ENCODE results near the gene PRKCZ.

PRKCZ gene

DNA sequence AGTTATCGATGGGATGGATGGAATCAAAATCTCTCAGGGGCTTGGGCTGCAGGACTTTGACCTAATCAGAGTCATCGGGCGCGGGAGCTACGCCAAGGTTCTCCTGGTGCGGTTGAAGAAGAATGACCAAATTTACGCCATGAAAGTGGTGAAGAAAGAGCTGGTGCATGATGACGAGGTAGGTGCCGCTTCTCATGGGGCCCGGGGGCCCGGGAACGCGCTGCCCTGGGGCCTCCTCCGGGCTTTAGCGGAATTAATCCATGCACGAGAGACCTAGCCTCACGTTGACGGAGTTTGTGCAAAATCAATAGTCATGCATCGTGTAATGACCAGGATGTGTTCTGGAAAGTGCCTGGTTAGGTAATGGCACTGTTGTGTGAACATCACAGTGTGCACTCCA, 100.6 kb downstream of the PRKCZ start:
- in situ Hi-C loops (cut with MboI; ENCODE audit: low sequenced_read_pairs) = no loop called here

DNA sequence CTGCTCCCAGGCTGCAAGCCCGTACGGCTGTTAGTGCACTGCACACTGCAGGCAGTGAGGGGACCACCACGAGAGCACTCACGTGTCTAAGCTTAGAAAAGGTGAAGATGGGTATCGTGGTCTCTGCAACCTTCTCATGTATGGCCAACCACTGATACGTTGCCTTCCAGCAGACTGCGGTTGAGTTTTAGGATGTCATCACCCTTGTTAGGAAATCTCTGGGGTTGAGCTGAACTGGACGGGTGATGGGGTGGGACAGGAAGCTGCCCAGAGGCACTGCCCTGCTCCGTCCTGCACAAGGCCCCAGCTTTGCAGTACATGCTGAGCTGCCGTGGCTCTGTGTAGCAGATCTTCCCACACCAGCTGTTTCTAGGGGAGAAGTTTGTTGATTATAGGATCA, 101.0 kb downstream of the PRKCZ start:
- in situ Hi-C loops (cut with MboI; ENCODE audit: low sequenced_read_pairs) = no loop called here

DNA sequence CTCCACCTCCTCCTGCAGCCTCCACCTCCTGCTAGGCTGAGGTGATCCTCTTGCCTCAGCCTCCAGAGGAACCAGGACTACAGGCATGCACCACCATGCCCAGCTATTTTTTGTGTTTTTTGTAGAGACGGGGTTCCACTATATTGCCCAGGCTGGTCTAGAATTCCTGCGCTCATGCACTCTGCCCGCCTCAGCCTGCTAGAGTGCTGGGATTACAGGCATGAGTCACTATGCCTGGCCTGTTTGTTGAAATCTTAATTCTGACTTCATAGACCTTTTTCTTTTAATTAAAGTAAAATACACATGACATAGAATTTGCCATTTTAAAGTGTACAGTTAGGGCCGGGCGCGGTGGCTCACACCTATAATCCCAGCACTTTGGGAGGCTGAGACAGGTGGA, 101.7 kb downstream of the PRKCZ start:
- in situ Hi-C loops (cut with MboI; ENCODE audit: low sequenced_read_pairs) = no loop called here

DNA sequence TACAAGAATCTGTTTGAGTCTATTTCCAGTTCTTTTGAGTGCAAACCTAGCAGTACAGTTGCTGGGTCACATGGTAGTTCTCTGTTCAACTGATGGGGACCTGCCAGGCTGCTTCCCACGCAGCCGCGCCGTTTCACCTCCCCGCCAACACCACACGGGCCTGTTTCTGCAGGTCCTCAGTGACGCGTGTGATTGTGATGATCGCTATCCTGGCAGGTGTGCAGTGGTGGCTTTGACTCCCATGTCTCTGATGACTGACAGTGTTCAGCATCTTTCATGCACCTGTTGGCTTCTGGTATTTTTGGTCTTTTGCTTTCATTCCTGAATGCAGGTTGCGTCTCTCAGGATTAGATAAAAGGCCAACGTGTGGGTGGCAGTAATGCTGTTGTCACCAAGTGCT, 102.7 kb downstream of the PRKCZ start:
- in situ Hi-C loops (cut with MboI; ENCODE audit: low sequenced_read_pairs) = no loop called here

DNA sequence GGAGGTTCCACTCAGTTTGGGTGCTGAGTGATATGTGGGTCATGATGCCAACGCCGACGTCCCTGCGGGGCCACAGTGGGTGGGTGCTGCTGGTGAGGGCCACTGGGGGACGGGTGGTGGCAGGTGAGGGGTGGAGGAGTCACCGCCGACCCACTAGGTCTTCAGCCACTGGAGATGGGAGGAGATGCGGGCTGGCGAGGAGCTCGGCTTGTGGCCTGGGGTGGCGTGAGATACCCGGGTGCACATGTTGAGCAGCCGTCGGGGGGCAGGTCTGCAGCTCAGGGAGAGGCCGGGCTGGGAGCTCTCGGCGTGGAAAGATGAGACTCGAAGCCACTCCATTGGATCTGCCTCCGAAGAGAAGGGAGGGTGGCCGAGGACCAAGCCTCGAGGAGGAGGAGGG, 103.8 kb downstream of the PRKCZ start:
- in situ Hi-C loops (cut with MboI; ENCODE audit: low sequenced_read_pairs) = no loop called here

DNA sequence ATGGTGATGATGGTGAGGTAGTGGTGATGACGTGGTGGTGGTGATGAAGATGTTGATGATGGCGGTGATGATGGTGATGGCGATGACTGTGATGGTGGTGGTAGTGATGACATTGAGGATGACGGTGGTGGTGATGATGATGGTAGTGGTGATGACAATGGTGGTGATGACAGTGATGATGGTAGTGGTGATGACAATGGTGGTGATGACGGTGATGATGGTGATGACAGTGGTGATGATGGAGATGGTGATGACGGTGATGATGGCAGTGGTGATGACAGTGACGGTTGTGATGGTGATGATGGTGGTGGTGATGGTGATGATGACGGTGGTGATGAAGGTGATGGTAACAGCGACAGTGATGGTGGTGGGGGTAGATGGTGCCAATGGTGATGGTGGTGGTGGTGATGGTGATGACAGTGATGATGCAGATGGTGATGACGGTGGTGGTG, 105.0 kb downstream of the PRKCZ start:
- in situ Hi-C loops (cut with MboI; ENCODE audit: low sequenced_read_pairs) = no loop called here

DNA sequence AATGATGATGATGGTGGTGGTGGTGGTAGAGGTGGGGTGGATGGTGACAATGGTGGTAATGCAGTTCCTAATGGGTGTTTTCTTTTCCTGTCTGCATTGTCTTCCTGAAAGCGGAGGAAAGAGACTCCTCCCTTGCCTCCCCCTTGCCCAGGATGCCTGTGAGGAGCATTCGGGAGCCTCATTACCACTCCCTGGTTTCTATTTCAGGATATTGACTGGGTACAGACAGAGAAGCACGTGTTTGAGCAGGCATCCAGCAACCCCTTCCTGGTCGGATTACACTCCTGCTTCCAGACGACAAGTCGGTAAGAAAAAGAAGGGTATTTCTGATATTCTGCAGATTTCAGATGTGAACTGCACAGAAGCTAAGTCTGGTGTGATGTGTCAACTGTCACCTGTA, 105.6 kb downstream of the PRKCZ start:
- in situ Hi-C loops (cut with MboI; ENCODE audit: low sequenced_read_pairs) = no loop called here

DNA sequence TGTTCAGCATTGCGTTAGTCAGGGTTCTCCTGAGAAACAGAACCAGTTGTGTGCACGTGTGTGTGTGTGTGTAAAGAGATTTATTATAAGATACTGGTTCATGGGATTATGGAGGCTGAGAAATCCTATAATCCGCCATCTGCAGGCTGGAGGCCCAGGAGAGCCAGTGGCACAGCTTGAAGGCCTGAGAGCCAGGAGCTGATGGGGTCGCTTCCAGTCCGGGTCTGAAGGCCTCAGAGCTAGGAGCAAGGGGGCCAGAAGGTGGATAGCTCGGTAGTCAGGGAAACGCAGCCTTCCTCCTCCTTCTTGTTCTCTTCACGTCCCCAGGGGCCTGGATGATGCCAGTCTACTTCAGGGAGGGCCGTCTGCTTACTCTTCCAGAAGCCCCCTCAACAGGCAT, 106.7 kb downstream of the PRKCZ start:
- in situ Hi-C loops (cut with MboI; ENCODE audit: low sequenced_read_pairs) = no loop called here

DNA sequence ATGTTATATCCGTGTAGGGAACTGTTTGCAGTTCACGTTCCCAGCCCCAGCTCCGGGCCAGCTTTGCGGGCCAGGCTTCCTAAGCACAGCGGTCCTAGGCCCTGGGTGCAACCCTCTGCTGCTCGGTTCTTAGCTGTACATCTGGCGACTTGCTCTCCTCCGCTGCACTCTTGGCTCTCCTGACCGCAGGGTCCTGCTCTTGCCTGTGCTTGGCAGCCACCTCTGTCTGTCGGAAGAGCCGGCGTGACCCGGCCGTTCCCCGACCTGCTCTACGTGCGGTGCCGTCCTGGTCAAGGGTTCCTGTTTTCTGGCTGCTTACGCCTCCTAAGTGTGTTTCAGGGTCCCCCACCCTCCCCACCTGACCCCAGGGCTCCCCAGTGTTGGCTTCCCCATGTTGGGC, 107.6 kb downstream of the PRKCZ start:
- in situ Hi-C loops (cut with MboI; ENCODE audit: low sequenced_read_pairs) = no loop called here

DNA sequence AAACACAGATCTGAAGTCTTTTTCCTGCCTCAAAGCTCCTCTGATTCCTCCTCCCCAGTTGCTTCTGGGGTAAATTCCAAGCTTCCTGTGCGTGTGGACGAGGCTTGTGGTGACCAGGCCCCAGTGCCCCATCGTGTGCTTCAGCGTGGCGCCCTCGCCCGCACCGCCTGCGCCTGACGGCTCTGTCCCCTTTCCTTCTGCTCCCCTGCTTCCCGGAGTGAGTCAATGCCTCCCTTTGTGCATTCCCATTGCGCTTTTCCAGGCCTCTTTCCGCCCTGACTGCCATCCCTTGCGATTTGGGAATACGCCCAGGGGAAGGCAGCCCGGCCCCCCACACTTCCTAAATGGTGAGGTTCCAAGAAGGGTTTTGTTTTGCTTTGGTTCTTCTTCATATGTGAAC, 108.1 kb downstream of the PRKCZ start:
- in situ Hi-C loops (cut with MboI; ENCODE audit: low sequenced_read_pairs) = no loop called here

DNA sequence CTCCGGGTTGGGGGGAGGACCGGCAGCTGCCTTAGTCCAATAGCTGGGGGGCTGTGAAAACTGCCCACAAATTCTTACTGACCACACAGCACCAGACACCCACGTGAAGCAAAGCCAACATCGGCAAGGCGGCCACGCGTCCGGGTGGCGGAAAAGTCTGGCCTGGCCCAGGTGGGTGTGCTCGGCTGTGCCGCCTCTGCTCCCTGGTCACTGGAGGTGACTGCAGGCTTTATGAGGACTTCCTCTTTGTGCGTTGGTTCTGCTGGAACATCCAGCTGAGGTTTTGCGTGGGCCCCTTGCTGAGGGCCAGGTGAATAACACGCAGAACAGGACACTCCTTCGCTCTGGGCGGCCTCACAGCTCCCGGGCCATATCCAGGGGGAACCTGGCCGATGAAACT, 108.9 kb downstream of the PRKCZ start:
- in situ Hi-C loops (cut with MboI; ENCODE audit: low sequenced_read_pairs) = no loop called here

DNA sequence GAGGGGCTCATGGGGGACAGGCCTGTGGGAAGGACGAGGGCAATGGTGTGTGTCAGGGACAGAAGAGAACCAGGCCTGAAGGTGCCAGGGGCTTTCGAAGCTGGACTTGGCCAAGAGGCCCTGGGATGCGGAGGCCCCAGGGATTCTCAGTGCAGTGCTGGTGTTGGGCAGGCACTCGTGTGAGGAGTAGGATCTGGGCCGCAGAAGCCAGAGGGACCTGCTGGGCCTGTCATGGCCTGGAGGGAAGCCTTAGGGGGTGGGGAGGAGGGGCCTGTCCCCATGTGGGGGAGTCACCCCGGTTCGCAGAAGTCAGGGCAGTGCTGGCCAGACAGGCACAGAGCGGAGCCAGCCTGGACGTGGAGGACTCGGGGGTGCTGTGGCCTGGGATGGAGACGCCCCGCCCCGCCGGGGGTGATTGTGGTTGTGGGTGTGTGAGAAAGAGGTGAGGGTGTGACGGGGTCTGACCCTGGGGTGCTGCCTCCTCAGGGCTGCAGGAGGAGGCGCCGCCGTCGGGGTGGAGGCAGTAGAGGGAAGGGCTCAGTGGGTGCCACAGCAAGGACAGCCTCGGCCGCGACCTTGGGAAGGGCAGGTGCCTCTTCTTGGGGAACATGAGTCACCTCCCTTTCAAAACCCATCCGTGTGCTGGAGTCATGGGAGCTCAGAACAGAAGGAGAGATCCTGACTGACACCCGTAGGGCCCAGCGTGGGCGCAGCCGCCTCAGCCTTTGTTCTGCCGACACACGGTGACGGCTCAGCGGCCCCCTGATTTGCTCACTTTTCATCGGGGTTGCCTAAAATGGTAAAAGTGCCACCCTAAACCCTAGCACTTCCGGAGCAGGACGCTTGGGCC, 110.5 kb downstream of the PRKCZ start:
- in situ Hi-C loops (cut with MboI; ENCODE audit: low sequenced_read_pairs) = no loop called here

DNA sequence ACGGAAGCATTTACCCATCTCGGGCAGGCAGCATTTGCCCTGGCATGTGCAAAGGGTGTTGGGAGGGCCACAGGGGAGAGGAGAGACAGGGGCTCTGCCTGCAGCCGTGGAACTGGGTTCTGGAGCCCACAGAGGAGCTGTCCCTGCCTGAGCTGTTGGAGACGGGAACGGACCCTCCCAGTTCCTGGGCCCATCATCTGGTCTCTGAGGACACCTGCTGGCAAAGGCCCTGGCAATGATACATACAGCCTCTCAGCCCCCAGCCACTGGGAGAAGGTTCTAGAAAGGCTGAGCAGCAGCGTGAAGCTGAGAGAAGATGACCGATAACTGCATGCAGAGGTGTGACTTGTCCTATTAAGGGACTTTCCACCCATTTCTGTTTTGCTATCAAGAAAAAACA, 113.0 kb downstream of the PRKCZ start:
- in situ Hi-C loops (cut with MboI; ENCODE audit: low sequenced_read_pairs) = no loop called here

DNA sequence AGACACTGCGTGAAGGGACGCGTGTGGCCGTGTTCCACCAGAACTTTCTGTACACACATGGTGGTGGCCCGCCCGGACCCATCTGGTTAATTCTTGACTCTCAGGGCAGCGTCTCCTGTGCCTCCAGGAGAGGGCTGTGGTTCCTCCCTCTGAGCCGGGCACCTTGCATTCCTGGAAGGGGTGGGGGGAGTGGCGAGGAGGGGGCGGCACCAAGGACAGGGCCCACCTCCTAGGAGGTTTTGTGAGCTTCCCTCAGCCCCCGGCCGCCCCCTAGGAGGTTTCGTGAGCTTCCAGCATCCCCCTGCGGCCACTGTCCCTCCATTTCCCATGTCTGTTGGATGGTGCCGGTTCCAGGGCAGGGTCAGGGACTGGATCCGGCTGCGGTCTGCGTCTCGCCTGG, 115.4 kb downstream of the PRKCZ start:
- in situ Hi-C loops (cut with MboI; ENCODE audit: low sequenced_read_pairs) = no loop called here

DNA sequence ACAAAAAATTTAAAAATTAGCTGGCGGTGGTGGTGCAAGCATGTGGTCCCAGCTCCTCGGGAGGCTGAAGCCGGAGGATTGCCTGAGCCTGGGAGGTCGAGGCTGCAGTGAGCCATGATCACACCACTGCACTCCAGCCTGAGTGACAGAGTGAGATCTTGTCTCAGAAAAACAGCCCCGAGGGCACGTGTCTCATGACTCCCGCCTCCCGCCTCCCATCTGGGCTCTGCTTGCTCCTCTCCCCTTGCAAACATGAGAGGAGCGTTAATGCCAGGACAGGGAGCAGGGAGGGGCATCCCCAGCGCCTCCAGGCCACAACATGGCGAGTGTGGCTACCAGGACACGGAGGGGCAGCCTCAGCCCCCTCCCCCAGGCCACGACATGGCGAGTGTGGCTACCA, 116.0 kb downstream of the PRKCZ start:
- in situ Hi-C loops (cut with MboI; ENCODE audit: low sequenced_read_pairs) = no loop called here

DNA sequence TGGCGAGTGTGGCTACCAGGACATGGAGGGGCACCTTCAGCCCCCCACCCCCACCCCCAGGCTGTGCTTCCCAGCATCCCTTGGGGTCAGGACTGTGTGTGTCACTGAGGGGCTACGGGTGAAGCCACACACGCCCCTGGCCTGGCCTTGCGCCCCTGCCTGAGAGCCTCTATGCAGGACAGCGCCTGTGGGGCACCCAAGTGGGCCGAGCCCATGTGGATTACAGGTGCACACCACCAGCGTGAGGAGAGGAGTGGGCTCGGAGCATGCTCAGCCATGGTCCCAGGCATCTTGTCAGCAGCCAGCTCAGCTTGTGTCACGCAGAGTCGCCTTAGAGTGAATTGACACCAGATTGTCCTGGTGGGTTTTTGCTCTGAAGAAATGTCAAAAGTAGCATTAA, 116.5 kb downstream of the PRKCZ start:
- in situ Hi-C loops (cut with MboI; ENCODE audit: low sequenced_read_pairs) = no loop called here

DNA sequence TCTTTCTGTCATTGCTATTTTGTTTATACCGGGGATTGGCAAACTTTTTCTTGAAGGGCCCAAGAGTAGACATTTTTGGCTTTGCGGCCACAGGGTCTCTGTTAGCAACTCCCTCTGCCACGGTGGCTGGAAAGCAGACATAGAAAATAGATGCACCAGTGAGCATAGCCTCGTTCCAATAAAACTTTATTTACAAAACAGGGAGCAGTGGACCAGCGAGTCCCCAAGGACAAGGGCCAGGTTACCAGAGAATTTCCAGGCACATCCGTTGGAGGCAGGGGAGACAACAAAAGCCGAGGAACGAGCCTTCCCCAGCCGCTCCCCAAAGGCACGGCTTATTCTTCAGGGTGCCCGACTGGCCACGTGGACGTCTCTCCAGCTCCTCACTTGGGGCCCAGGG, 117.9 kb downstream of the PRKCZ start:
- in situ Hi-C loops (cut with MboI; ENCODE audit: low sequenced_read_pairs) = no loop called here

DNA sequence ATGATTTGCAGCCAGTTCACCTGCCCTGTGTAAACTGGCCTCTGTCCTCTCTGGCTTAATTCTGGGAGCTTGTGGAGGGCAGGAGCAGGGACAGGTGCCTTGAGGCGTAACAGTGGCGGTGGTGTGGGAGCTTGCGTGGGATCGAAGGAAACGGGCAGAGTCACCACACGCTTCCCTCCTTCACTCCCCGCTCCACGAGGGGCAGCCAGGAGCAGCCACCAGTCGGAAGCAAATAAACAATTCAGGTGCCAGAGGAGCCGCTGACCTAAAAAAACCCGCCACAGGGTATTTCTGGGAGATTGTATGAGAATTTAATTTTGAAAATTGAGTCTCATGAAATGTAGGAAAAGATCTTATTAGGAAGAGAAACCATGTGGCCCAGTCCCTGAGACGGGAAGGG, 118.3 kb downstream of the PRKCZ start:
- in situ Hi-C loops (cut with MboI; ENCODE audit: low sequenced_read_pairs) = no loop called here

DNA sequence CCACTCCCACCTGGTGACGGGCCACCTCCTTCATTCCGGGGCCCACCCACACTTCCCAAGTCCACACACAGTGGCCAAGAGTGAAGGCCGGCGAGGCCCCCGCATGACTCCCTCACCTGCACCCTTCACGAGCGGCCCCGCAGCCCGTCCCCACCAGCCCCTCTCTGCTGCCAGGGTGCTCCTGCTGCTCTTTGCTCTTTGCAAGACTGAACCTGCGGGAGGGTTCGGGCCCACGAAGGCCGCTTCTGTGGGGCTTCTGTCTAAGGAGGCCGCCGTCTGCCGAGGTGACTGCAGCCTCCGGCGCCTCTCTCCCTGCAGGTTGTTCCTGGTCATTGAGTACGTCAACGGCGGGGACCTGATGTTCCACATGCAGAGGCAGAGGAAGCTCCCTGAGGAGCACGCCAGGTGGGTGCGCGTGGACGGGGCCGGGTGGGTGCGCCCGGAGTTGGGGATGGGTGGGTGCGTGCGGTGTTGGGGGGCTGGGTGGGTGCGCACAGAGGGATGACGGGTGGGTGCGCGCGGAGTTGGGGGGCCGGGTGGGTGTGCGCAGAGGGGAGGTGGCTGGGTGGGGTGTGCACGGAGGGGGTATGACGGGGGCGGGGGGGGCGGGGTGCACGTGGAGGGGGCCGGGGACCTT, 119.1 kb downstream of the PRKCZ start:
- in situ Hi-C loops (cut with MboI; ENCODE audit: low sequenced_read_pairs) = no loop called here

DNA sequence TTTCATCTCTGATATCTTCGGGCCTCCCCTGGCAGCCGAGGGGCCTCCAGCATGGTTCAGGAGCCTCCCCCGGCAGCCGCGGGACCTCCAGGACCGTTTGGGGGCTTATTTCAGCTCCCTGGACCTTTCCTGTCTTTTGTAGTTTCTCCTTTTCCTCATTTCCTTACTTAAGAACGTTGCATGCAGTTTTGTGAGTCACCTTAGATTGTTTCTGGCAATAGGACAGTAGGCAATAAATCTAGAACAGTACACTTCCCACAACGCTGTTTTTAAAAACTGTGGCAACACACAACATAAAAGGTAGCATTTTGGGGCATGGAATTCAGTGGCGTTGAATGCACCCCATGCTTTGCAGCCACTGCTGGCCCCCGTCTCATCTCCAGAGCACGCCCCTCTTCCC, 120.0 kb downstream of the PRKCZ start:
- in situ Hi-C loops (cut with MboI; ENCODE audit: low sequenced_read_pairs) = loop anchor here (10.0 kb wide), 1 partner anchor 205 kb away; no protein-coding TSS in a partner anchor

DNA sequence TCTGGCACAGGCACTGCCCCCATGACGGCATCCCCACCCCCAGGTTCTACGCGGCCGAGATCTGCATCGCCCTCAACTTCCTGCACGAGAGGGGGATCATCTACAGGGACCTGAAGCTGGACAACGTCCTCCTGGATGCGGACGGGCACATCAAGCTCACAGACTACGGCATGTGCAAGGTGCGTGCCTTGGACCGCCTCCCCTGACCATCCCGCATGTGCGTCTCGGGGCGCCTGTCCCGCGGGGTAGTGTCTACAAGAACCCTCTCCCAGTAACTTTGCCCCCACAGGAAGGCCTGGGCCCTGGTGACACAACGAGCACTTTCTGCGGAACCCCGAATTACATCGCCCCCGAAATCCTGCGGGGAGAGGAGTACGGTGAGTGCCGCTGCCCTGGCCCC, 121.8 kb downstream of the PRKCZ start:
- in situ Hi-C loops (cut with MboI; ENCODE audit: low sequenced_read_pairs) = loop anchor here (10.0 kb wide), 1 partner anchor 207 kb away; no protein-coding TSS in a partner anchor

DNA sequence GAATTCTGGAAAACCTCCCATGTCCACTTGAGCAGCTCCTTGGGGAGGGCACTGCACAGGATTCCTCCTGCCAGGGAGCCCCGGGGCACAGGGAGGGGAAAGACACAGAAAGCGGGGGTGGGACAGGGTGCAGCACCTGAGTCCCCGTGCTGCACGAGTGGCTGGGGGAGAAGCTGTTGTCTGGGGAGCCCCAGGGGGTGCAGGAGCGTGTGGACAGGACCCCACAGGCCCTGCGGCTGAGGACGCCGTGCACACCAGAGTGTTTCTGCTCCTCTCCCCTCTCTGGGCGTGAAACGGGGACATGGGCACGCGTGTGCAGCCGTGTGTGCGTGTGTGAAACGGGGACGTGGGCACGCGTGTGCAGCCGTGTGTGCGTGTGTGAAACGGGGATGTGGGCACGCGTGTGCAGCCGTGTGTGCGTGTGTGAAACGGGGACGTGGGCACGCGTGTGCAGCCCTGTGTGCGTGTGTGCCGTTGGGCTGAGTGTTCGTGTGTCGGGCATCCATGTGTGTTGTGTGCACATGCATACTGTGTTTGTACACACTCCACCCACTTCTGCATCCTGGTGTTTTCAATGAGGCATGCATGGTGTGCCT, 122.4 kb downstream of the PRKCZ start:
- in situ Hi-C loops (cut with MboI; ENCODE audit: low sequenced_read_pairs) = loop anchor here (10.0 kb wide), 1 partner anchor 208 kb away; no protein-coding TSS in a partner anchor
